Measurements from ENCODE around the gene TMTC1. TPM values are rescaled to one million over a fixed set of nuclear protein-coding genes. Genes with fewer than 3 reads are reported as not detected.
A peak's percentile ranks its signal among the peaks of the same experiment; 100 is the strongest.

The TMTC1 gene
- total RNA-seq, 1 donor from 2014 or later, result 16.1 TPM

DNA sequence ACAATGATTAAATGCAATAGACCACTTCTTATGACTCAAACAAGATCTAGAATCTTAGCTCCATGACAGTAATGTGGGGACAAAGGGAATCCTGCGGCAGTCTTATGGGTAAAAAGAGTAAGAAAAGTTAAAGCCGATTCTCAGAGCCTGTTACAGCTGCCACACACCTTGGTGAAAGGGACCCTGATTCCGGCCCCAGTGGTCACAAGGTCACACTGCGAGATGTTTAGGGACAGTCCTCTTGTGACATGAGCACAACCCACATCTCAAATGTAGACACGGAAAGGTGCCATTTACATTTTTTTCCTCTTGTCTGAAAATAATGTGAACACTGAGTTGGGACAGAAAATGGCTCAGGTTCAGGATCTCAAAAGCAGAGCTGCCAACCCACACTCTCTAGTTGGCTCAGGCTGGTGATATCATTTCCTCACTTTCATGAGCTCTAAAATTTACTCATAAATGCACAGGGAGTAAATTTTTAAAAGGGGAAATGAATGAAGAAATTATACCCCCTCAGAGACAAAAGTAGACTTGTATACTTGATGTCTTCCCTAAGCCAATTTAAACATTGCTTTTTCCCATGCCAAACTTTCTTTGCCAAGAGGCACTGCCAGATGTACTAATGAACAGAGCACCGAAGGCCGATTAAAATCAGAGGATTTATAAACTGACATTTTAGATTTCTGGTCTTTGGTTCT lies 173.1 kb downstream of the TMTC1 start:
- H2AFZ ChIP-seq (replicated peaks), result no peak overlapping the region
- H4K20me1 ChIP-seq (ENCODE audit: low read depth), result no peaks in the 10 kb centered on the region
- H3K9me3 Mint-ChIP-seq, result no peaks in the 10 kb centered on the region
- H3K4me1 ChIP-seq, result peaks cover 12% of the 10 kb centered on the region
- TF ChIP-seq, protein P1, sequence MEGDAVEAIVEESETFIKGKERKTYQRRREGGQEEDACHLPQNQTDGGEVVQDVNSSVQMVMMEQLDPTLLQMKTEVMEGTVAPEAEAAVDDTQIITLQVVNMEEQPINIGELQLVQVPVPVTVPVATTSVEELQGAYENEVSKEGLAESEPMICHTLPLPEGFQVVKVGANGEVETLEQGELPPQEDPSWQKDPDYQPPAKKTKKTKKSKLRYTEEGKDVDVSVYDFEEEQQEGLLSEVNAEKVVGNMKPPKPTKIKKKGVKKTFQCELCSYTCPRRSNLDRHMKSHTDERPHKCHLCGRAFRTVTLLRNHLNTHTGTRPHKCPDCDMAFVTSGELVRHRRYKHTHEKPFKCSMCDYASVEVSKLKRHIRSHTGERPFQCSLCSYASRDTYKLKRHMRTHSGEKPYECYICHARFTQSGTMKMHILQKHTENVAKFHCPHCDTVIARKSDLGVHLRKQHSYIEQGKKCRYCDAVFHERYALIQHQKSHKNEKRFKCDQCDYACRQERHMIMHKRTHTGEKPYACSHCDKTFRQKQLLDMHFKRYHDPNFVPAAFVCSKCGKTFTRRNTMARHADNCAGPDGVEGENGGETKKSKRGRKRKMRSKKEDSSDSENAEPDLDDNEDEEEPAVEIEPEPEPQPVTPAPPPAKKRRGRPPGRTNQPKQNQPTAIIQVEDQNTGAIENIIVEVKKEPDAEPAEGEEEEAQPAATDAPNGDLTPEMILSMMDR (IDR thresholded peaks at IDR 0.05), result no peak
- H3K27ac ChIP-seq, result no peak overlapping the region
- H3K4me2 ChIP-seq, result no peak overlapping the region
- peaks cover 3% of the 10 kb centered on the region for H3K4me1 Mint-ChIP-seq
- peaks cover 12% of the 10 kb centered on the region for H3K36me3 Mint-ChIP-seq
- no peaks in the 10 kb centered on the region for H3K27me3 ChIP-seq
- H3K4me3 Mint-ChIP-seq, result no peak overlapping the region
- no peaks in the 10 kb centered on the region for H3K79me2 ChIP-seq (ENCODE audit: low read depth)
- no peak overlapping the region for H3K9ac ChIP-seq
- H3K36me3 ChIP-seq, result no peaks in the 10 kb centered on the region
- H3K27ac Mint-ChIP-seq, result no peak overlapping the region
- H3K27me3 Mint-ChIP-seq (ENCODE audit: insufficient read depth, low read depth), result no peaks in the 10 kb centered on the region
- no peak overlapping the region for H3K4me3 ChIP-seq
- no peaks in the 10 kb centered on the region for H3K9me3 ChIP-seq (ENCODE audit: low read depth)
- no peaks in the 10 kb centered on the region for H3F3A ChIP-seq (ENCODE audit: low read depth)
- no peak for DNase-seq (ENCODE audit: low spot score)

DNA sequence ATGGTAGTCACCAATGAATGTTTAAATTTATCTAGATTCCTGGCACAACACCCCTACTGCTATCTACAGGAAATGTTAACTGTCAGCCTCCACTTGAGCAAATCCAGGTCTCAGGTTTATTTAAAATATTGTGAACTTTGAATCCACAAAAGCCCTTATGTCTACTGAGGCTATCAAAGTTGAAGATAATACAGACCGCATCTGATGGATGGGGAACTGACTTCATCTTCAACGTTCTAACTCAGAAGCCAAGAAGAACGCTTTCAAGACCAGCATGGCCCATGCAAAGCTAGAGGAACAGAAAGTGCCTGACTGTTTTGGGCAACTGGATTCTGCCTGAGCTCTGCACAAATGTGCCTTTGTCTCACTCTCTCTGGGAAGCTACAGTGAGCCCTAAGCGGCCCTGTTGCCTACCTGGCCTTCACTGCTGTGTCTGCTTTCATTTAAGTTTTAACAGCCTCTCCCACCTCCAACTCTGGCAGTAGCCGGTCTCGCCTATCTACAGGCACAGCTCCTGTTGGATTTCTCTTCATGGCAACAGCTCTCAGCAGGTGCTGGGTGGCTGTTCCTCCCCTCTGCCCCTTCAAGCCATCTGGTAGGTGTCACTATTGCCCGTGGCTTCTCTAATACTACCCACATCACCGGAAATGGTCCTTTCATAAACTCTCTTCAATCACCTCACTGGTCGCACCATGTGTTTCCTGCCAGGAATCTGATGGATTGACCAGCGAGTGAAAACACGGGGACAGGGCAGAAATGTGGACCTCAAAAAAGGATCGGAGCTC lies 174.1 kb downstream of the TMTC1 start:
- H3K9me3 Mint-ChIP-seq, result no peaks in the 10 kb centered on the region
- H3K27ac Mint-ChIP-seq, result no peak overlapping the region
- no peaks in the 10 kb centered on the region for H3K9me3 ChIP-seq (ENCODE audit: low read depth)
- no peak overlapping the region for H3K4me2 ChIP-seq
- no peaks in the 10 kb centered on the region for H3K79me2 ChIP-seq (ENCODE audit: low read depth)
- no peaks in the 10 kb centered on the region for H3F3A ChIP-seq (ENCODE audit: low read depth)
- no peaks in the 10 kb centered on the region for H4K20me1 ChIP-seq (ENCODE audit: low read depth)
- H3K27ac ChIP-seq, result no peak overlapping the region
- H3K4me3 ChIP-seq, result no peak overlapping the region
- no peaks in the 10 kb centered on the region for H3K27me3 ChIP-seq
- H3K4me1 Mint-ChIP-seq, result peaks cover 3% of the 10 kb centered on the region
- peaks cover 20% of the 10 kb centered on the region for H3K4me1 ChIP-seq
- no peak overlapping the region for H2AFZ ChIP-seq (replicated peaks)
- no peaks in the 10 kb centered on the region for H3K36me3 ChIP-seq
- peaks cover 12% of the 10 kb centered on the region for H3K36me3 Mint-ChIP-seq
- no peak for TF ChIP-seq EZH2 (IDR thresholded peaks at IDR 0.05)
- TF ChIP-seq EZH2phosphoT487 (IDR thresholded peaks at IDR 0.05), result no peak
- TF ChIP-seq, protein P1 (IDR thresholded peaks at IDR 0.05), result no peak
- H3K27me3 Mint-ChIP-seq (ENCODE audit: insufficient read depth, low read depth), result no peaks in the 10 kb centered on the region
- H3K4me3 Mint-ChIP-seq, result peak overlapping the region; percentile 54
- DNase-seq (ENCODE audit: low spot score), result no peak
- no peak overlapping the region for H3K9ac ChIP-seq

DNA sequence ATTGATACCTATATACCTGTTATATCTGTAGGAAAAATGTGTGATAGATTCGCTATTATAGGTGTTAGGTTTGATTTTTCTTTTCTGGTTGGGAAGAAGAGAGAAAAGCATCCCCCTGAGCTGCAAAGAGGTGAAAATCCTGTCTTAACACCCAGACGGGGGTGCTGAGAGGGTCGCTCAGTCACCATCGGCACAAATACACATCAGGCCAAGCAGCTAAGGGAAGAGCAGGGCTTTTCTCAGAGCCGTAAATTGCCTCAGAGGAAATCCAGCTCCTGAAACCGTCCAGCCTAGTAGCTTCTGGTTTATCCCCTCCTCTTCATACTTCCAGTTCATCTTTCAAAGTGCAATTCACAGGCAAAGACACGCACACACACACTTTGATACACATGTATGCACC lies 175.2 kb downstream of the TMTC1 start:
- Mint-ChIP-seq H3K9me3 (no peaks in the 10 kb centered on the region), H3K4me1 (peaks cover 3% of the 10 kb centered on the region), H3K27ac (no peak overlapping the region), H3K4me3 (no peak overlapping the region), H3K27me3 (ENCODE audit: insufficient read depth, low read depth) (no peaks in the 10 kb centered on the region), H3K36me3 (peaks cover 9% of the 10 kb centered on the region)
- Histone ChIP-seq H3K4me1 (peaks cover 20% of the 10 kb centered on the region), H3K9ac (no peak overlapping the region), H2AFZ (replicated peaks) (no peak overlapping the region), H3K79me2 (ENCODE audit: low read depth) (no peaks in the 10 kb centered on the region), H3K27me3 (no peaks in the 10 kb centered on the region), H3K36me3 (no peaks in the 10 kb centered on the region), H3K27ac (no peak overlapping the region), H3K4me3 (no peak overlapping the region), H4K20me1 (ENCODE audit: low read depth) (no peaks in the 10 kb centered on the region), H3K9me3 (ENCODE audit: low read depth) (no peaks in the 10 kb centered on the region), H3F3A (ENCODE audit: low read depth) (no peaks in the 10 kb centered on the region), H3K4me2 (no peak overlapping the region)
- TF ChIP-seq, protein P1 (IDR thresholded peaks at IDR 0.05), result no peak
- TF ChIP-seq EZH2phosphoT487 (IDR thresholded peaks at IDR 0.05) (no peak), EZH2 (IDR thresholded peaks at IDR 0.05) (no peak)
- DNase-seq (ENCODE audit: low spot score), result no peak
